Endometrium (tissue), 2 donors: Measurements from ENCODE around the gene BOC.

Experiments used
- FAIRE-seq: peaks from 2 replicates; lab custom pipeline; 2012; peaks lifted over from hg19 to GRCh38; lab: Jason Lieb, UNC
- donor health status: control.
- donor health status: control.

Gene BOC

DNA sequence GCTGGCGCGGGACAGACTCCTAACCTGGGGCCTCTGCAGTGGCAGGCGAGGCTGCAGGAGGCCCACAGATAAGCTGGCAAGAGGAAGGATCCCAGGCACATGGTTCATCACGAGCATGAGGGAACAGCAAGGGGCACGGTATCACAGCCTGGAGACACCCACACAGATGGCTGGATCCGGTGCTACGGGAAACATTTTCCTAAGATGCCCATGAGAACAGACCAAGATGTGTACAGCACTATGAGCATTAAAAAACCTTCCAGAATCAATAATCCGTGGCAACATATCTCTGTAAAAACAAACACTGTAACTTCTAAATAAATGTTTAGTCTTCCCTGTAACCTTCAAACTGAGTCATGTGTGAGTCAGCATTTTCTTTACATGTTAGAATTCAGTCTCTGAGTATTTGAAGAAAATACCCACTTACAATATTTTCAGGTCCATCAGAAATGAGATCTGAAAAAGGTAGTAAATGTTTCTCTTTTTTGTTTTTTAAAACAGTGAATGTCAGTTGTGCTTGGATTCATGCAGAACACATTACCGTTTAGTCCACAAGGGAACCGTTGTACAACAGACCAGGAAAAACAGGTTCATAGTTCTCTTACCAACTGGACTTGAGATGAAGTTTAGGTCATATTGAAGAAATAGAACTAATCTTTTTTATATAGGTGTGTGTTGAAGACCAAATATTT is 75.9 kb downstream of the BOC start:
- no peak for FAIRE-seq

DNA sequence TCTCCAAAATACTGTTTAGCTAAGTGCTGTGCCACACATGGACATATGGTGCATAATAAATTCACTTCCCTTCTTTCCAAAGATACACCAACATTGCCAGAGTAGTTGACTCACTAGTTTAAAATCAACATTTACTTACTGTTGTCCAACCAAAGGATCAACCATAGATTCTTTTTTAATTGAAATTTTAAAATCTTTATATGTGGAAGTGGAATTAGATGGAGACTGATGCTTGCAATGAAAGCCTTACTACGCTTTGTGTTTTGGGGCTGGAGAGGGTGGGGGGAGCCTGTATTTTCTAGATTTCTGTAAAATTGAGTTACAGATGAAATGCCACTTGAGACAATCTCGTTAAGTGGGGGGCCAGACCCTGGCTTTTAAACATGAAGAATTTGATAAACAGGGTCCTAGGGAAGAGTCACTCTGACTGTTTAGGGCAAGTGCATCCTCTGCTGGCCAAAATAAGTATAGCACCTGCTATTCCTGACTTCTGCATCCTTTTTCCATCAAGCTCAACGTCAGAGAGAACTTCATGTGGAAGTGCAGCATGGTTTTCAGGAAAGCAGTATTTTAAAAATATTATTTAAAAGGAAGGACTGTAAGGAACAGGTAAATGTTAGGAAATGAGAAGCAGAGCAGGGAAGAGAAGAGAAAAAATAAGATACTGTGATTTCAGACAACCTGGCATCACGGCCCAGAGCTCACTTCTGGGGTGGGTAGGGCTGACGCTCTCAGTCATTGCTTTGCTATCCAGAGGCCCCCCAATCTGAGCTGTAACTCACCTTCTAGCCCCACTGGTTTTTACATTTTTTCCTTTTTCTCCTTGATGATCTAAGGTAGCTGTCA is 76.7 kb downstream of the BOC start:
- FAIRE-seq = peak; percentile 54

DNA sequence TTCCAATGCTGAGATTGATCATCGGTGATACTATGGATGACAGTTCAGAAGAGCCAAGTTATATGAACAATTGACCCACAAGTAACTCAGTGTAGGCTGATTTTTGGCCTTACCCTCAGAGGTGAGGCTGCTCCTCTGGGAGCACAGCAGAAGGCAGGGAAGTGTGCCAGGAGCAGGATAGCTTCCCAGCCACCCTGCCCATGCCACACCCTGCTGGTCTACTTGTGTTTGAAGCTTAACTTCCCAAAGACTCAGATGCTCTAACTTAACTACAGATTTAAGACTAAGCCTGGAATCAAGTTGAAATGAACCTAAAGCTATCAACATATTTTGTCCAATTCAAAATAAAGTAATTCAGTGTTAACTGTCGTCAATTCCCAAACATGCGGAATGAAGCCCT is 77.5 kb downstream of the BOC start:
- FAIRE-seq = no peak

DNA sequence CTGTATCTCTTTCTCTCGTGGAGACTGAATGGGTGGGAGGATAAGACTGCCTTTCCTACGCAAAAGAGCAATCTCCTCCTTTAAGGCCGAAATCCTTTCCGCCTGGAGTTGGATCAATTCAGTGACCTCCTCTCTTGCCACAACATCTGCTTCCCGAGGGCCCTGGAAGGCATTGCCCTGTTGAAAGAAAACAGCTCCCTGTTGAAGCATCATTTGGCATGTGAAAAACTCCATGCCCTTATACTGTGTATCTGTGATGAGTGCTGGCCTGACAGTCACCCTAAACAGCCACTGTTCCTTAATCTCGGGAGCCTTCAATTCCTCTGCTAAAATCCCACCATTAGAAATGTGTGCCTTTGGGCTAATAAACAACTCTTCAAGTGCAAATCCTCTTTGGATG is 80.2 kb downstream of the BOC start:
- no peak for FAIRE-seq

DNA sequence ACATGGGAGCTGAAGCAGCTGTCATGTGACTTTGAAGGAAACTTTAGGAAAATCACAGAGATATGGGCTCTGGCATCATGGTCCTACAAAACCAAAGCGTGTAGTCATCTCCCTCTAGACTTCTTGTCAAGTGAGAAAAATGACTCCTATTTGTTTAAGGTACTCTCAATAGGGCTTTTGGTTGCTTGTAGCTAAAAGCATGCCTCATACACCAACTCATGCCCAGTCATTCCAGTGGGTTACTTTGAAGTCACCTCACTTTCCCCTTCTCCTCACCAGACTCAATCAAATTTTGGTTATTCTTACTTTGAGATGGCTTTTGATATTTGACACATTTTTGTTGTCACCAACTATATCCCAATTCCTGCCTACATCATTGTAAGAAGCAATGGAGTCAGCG is 81.6 kb downstream of the BOC start:
- no peak for FAIRE-seq

DNA sequence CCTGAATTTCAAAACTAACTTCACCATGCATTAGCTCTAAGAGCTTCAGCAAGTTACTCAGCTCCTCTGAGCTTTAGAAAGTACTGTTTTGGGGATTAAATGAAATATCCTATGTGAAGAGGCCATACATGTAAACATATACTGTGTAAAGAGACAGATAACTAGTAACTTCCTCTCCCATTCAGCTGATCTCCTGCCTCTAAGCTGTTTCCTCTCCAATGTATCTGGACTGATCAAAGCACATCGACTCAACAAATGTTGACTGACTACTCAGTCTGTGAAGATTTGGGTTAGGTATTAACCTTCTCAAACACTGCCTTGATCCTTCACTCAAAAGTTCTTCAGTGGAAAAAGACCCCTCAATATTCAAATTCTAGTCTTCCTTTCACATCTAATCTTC is 82.0 kb downstream of the BOC start:
- FAIRE-seq = no peak

DNA sequence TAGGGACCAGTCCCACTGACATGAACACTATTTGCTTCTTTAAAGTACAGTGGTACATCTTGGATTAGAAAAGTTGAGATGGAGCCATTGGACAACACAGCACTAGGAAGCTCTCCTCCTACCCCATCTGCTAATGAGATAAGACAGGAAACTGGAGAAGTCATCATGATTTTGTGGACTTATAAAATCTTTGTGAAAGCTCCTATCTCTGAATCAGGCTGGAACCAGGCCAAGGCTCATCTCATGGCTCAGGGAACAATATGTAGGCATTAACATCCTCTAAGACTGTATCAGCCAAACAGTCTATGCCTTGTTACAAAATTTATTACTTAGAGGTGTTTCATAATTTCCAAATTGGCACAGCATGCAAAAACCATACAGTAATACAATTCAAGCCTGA is 84.1 kb downstream of the BOC start:
- no peak for FAIRE-seq

DNA sequence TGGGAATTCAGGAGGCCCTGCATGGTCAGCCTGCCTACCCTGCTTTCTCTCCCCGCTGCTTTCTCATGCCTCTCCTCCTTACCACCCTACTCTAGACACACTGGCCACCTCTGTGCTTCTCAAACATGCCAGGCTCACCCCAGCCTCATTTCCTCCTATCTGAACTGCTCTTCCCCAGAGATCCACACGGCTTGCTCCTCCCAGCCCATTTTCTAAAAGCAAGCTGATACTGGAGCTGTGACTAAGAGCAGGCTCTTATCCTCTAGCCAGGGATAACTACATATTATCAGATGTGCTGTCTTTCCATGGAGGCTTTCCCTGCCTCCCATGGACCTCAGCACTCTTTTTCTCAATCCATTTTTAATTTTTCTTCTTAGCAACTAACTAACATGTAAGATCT is 85.9 kb downstream of the BOC start:
- no peak for FAIRE-seq

DNA sequence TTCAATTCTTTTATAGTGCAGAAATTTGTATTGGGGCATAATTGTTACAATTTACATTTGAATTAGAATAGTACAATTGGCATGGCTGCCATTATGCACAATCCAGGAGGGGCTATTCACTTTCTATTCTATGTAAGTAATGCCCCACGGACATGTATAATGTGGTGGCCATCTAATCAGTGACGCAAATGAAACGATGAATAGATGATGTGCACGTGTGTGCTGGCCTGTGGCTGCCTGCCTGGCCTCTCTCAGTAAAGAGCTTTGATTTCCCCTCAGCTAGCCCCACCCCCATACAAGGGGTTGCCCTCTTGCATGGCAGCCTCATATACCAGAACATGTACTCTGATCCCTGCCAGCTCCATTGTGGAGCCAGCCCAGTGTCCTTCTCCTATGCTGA is 86.5 kb downstream of the BOC start:
- no peak for FAIRE-seq

DNA sequence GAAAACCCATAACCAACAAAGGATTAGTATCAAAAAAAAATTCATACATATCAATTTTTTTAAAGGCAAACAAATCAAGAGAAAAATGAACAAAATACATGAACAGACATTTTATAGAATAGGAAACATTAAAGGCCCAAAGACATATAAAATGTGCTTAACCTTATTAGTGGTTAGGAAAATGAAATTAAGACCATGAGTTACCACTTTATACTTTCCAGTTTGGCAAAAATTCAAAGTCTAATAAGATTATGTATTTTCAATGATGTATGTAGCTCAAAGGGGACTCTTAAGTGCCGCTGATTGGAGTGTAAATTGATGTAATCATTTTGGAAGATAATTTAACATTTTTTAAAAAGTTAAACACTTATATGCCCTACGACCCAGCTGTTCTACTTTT is 89.2 kb downstream of the BOC start:
- no peak for FAIRE-seq

DNA sequence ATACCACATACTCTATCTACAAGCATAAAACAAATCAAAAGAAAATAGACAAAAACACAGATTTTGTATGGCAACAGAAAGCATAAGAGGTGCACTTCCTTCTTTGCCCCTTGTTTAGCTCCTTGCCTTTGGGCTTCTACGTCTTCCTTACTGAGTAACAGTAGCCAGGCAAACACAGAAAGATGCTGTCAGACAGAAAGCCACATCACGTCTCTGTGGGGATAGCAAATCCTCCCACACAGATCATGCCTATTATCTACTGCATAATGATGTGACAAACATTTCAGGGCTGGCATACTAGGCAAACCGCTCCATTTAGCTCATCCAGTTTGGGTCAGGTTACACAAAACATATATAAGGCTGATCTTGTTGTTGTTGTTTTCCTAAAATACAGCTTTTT is 92.7 kb downstream of the BOC start:
- no peak for FAIRE-seq

DNA sequence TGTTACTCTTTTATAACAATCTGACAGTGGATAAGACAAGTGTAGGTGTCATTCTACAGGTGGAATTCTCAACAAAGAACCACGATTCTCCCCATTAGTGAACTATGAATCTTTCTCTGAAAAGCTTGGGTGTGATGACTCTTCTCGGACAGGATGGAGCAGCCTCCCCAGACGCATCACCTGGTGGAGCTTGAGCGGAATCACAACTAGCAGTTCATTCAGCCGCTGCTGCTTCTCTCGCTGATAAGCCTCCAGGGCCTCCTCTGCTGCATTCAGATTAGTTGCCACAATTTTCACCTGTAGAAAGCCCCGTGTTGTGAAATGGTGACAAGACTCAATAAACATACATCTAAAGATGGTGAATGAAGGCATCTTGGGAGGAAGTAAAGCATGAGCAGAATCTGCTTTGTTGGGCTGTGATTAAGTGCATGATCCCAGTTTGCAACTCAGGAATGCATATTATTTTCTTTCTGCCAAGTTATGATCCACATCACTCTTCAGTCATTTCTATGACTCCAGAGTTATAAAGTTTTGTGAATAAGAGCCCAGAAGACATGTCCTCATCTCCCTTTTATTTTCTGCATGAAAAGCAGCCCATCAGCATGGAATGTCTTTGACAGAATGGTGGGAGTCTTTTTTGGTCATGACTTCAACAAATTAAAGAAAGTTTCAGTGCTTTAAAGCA is 93.6 kb downstream of the BOC start:
- FAIRE-seq = no peak

DNA sequence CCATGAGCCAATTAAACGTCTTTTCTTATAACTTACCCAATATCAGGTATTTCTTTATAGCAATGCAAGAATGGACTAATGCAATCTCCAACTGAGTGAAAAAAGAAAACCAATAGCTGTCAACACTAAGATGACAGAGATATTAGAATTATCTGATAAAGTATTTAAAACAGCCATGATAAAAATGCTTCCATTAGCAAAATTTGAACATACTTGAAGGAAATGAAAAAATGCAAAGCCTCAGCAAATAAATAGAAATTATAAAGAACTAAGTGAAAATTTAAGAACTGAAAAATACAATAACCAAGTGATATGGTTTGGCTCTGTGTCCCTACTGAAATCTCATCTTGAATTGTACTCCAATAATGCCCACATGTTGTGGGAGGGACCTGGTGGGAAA is 99.6 kb downstream of the BOC start:
- FAIRE-seq = no peak

DNA sequence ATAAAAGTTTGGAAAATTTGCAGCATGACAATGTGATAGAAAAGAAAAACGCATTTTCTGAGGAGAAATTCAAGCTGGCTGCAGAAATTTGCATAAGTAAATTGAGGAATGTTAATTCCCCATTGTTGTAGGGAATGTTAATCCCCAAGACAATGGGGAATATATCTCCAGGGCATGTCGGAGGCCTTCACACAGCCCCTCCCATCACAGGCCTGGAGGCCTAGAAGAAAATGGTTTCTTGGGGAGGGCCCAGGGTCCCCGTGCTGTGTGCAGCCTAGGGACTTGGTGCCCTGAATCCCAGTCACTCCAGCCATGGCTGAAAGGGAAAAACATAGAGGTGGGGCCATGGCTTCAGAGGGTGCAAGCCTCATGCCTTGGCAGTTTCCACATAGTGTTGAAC is 101.1 kb downstream of the BOC start:
- no peak for FAIRE-seq

DNA sequence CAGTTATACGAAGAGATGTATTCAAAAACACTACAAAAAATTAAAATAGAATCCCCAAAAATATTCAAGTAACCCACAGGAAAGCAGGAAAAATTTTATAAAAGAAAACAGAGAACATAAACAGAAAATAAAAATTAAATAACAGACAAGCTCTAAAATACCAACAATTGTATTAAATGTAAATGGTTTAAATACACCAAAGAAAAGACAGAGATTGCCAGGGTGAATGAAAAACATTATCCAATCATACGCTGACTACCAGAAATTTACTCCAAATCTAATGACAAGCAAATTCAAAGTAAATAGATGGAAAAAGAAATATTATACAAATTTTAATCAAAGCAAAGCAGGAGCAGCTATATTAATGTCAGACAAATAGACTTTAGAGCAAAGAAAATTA is 103.6 kb downstream of the BOC start:
- no peak for FAIRE-seq

DNA sequence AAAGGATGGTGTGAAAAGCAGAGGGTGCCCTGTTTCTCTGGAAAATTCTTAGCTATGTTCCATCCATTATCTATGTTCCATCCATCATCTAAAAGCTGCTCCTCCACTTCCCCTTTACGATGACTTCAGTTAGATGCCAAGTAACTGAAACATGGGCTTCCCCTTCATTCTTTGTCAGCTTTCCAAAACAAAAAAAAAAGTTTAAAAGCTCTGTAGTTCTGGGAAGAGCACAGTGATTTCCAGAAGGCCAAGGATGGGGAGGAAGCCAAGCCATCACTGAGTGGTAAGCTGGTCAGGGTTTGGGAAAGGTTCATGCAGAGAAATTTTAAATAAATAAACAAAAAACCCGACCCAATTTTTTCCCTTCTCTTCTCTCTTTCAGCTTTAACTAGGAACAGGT is 118.4 kb downstream of the BOC start:
- FAIRE-seq = no peak

DNA sequence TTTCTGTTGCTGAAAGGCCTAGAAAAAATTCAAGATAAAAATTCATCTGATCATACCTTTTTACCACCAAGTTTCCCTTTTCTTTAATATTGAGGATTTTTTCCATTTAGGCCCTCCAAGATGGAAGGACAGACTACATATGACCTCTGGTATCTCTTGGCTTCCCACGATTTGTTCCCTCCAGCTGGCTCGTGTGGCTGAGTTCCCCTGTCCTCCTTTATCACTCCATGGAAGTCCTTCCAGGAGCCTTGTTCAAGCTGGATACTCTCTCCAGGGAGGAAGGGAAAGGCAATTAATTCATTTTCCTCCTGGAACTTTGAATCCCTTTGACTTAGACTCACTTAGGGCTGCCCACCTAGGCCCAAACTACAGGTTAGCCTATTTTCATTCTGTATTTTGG is 119.4 kb downstream of the BOC start:
- FAIRE-seq = no peak

DNA sequence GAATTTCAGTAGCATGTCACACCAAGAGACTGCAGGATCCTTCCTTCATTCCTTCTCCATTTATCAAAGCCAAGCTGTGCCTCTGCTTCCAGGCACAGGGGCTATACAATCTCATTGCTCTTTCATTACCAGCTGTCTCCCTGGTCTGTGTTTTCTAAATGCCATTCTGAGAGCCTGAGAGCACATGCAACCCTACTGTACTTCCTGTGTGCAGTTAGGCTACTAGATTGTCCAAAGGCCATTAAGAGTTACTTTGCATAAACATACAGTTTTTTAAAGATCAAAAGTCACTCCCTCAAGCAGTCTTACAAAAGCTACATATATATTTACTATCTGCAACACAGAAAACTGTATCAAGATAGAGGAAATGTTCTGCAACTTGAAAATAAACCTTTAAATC is 119.8 kb downstream of the BOC start:
- no peak for FAIRE-seq
